Muscle layer of colon (tissue), 2 donors: ENCODE data around the gene MRPL44.

Source experiments
- H3K27ac ChIP-seq: one replicate; pipeline ENCODE4 v1.7.0; 2013; ENCODE audit warnings: low read depth, mild to moderate bottlenecking, low read length, moderate library complexity
- H3K27me3 ChIP-seq, 2 donors: one replicate each; pipeline ENCODE4 v1.7.0; 2013; ENCODE audit warnings: low read length in 2 of 2, mild to moderate bottlenecking in 2 of 2; ENCODE audit not compliant: insufficient read depth in 2 of 2, control insufficient read depth in 1 of 2
- H3K36me3 ChIP-seq: one replicate; pipeline ENCODE4 v1.7.0; 2013; ENCODE audit warnings: mild to moderate bottlenecking, low read length; ENCODE audit not compliant: insufficient read depth
- H3K4me1 ChIP-seq: one replicate; pipeline ENCODE4 v1.7.0; 2013; ENCODE audit warnings: mild to moderate bottlenecking, low read length; ENCODE audit not compliant: insufficient read depth
- H3K4me3 ChIP-seq, 2 donors: one replicate each; pipeline ENCODE4 v1.7.0; 2013; ENCODE audit warnings: low read length in 2 of 2, low read depth in 1 of 2, mild to moderate bottlenecking in 1 of 2, moderate library complexity in 1 of 2
- H3K9ac ChIP-seq: one replicate; pipeline ENCODE4 v1.7.0; 2013; ENCODE audit warnings: low read length
- H3K9me3 ChIP-seq: one replicate; pipeline ENCODE4 v1.7.0; 2013; ENCODE audit warnings: mild to moderate bottlenecking, low read length
- donor health status: abdominal sarcoma.
- donor health status: Adenocarcinoma of cecum.

Gene MRPL44

DNA sequence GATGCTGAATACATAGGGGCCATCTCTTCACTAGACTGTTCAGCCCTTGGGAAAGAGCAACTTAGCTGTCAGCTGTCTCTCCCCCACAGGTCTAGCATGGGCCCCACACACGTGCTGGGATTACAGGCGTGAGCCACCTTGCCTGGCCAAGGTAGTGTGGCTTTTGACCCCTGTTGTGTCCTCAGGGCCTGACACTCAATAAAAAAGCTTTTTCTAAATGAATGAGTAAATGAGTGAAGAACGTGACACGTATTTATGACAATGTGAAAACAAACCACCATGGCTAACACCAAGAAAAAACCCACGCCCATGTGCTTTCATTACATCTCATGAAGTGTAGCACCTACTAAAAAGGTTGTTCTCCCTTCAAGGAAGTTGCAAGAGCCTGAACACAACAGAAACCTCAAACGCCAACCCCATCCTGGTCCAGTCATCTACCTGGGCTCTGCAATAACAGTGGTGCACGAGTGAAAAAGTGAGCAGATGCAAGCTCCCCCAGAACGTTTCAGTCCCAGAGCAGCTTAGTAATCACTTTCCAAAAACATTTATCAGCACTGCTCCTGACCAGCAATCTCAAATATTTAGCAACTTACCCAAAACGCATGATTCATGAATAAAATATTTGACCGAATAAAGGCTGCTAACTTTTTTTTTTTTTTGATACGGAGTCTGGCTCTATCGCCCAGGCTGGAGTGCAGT lies 15.5 kb upstream of the MRPL44 start:
- H3K36me3 ChIP-seq = no peaks in the 10 kb centered on the region
- no peaks in the 10 kb centered on the region for H3K27me3 ChIP-seq
- H3K9ac ChIP-seq = no peak overlapping the region
- no peaks in the 10 kb centered on the region for H3K9me3 ChIP-seq
- H3K4me1 ChIP-seq = peaks cover 32% of the 10 kb centered on the region
- H3K4me3 ChIP-seq = no peak overlapping the region
- no peak overlapping the region for H3K27ac ChIP-seq

DNA sequence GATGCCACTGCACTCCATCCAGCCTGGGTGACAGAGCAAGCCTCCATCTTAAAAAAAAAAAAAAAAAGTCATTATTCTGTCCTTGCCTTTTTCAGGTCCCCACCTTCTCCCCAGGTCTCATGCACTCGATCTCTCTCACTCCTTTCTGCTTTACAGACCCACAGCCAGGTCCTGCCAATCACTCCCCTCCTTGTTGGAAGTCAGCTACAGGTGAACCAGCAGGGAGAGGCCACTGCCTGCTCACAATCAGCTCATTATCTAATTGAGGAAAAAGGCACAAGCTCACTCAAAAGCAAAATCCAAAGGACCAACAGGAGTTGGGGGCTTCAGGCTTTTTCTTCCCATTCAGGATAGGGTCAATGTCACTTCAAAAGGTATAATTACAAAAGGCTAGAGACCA lies 14.1 kb upstream of the MRPL44 start:
- no peak overlapping the region for H3K27ac ChIP-seq

DNA sequence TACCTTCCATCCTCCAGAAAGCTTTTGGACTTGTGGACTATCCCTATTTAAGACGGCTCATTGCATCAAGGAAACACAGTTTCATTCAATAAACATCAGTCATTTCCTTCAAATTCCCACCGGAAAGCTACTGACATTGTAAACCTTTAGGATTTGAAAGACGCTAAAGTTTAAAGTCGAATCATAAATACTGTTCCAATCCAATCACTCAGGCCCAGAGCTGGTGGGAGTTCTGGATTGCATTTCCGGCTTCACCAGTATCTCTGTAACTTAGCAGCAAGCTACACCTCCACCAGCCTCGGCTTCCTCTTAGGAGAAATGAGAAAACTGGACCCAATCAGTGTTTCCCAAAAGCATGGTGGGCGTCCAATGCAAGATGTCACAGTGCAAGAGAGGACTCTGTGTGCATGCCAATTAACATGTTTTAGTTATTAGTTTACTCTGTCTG lies 13.7 kb upstream of the MRPL44 start:
- H3K36me3 ChIP-seq = no peaks in the 10 kb centered on the region
- H3K27me3 ChIP-seq = no peaks in the 10 kb centered on the region
- H3K4me3 ChIP-seq = peak overlapping the region in 1 of 2 donors; percentile 78
- H3K9ac ChIP-seq = no peak overlapping the region
- H3K27ac ChIP-seq = peak overlapping the region; percentile 73
- no peaks in the 10 kb centered on the region for H3K9me3 ChIP-seq
- H3K4me1 ChIP-seq = peaks cover 14% of the 10 kb centered on the region

More for the DNA sequence above, 14.1 kb upstream of the MRPL44 start:
- Histone ChIP-seq H3K36me3 (no peaks in the 10 kb centered on the region), H3K27me3 (no peaks in the 10 kb centered on the region), H3K4me3 (peak overlapping the region in 1 of 2 donors; percentile 78), H3K4me1 (peaks cover 18% of the 10 kb centered on the region), H3K9me3 (no peaks in the 10 kb centered on the region), H3K9ac (no peak overlapping the region)

DNA sequence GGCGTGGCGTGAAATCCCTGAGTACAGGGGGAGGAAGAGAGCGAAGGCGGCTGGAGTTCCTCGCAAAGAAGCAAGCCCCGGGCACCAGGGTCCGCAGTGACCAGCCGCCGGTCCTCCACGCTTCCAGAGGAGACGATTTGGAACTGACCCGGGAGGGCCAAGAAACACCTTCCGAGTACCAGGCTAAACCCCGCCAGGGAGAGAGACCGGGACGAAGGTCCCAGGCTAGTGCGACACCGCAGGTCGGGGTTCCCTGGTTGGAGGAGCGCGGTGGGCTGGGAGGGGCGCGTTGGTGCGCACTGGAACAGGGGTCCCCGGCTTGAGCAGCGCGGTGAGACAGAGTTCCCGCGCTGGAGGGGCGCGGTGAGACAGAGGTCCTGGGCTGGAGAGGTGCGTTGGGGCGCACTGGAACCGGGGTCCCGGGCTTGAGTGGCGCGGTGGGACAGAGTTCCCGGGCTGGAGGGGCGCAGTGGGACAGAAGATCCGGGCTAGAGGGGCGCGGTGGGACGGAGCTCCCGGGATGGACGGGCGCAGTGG lies 13.0 kb upstream of the MRPL44 start:
- Histone ChIP-seq H3K9me3 (no peaks in the 10 kb centered on the region), H3K36me3 (no peaks in the 10 kb centered on the region), H3K4me1 (peaks cover 14% of the 10 kb centered on the region), H3K4me3 (peak overlapping the region; percentile 78 to 98), H3K27ac (peak overlapping the region; percentile 73), H3K27me3 (no peaks in the 10 kb centered on the region), H3K9ac (peak overlapping the region; percentile 61)

DNA sequence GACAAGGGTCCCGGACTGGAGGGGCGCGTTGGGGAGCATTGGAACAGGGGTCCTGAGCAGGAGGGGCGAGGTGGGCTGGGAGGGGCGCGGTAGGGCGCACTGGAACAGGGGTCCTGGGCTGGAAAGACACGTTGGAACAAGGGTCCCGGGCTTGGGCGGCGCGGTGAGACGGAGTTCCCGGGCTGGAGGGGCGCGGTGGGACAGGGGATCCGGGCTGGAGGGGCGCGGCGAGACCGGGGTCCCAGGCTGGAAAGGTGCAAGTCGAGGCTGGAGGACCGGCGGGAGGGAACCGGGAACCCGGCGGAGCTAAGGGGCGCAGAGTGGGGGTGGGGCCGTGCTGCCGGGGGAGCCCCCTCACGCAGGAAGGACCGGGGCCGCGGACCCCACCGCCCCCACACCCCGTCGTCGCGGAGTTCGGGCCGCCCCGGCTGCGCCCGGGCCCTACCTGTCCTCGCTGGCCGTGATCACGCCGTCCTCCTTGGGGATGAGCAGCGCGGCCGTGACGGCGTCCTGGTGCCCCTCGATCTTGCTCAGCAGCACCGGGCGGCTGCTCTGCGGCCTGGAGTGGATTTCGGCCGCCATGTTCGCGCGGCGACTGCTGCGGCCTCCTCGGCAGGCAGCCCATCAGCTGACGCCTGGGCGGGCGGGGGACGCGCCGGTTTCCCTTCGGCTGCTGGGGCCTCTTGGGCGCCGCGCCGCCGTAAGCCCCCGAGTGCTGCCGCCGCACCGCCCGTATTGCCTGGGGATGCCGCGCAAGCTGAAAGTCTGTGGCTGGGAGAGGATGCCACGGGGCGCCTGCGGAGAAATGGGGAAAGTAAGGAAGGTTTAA lies 12.3 kb upstream of the MRPL44 start, which contains the start of gene WDFY1:
WDFY1 (minus strand) TSS at position 633 of the 829 bp plus-strand sequence; CDS start at position 582, 51 bp downstream.
- no peaks in the 10 kb centered on the region for H3K27me3 ChIP-seq
- H3K9me3 ChIP-seq = no peaks in the 10 kb centered on the region

GRCh38 chr2:223945755-223946154 lies 11.5 kb upstream of the MRPL44 start:
- no peaks in the 10 kb centered on the region for H3K9me3 ChIP-seq
- no peaks in the 10 kb centered on the region for H3K36me3 ChIP-seq
- no peak overlapping the region for H3K9ac ChIP-seq
- H3K4me1 ChIP-seq = peaks cover 14% of the 10 kb centered on the region
- peak overlapping the region in 1 of 2 donors; percentile 78 for H3K4me3 ChIP-seq
- no peaks in the 10 kb centered on the region for H3K27me3 ChIP-seq
- H3K27ac ChIP-seq = no peak overlapping the region

More for the DNA sequence above, 12.3 kb upstream of the MRPL44 start, which contains the start of gene WDFY1:
- Histone ChIP-seq H3K27ac (peak within 1 kb of the TSS; percentile 73), H3K4me3 (peak within 1 kb of the TSS; percentile 78 to 98), H3K9ac (peak within 1 kb of the TSS; percentile 61), H3K4me1 (peaks cover 14% of the 10 kb centered on the region), H3K36me3 (no peaks in the 10 kb centered on the region)

GRCh38 chr2:223947711-223948205 lies 9.5 kb upstream of the MRPL44 start:
- no peak overlapping the region for H3K4me3 ChIP-seq
- no peak overlapping the region for H3K9ac ChIP-seq
- H3K9me3 ChIP-seq = no peaks in the 10 kb centered on the region
- H3K36me3 ChIP-seq = no peaks in the 10 kb centered on the region
- peaks cover 14% of the 10 kb centered on the region for H3K4me1 ChIP-seq
- no peak overlapping the region for H3K27ac ChIP-seq
- no peaks in the 10 kb centered on the region for H3K27me3 ChIP-seq

- peaks cover 6% of the 10 kb centered on the region for H3K4me1 ChIP-seq
- H3K36me3 ChIP-seq = no peaks in the 10 kb centered on the region
- no peak overlapping the region for H3K4me3 ChIP-seq
- no peak overlapping the region for H3K9ac ChIP-seq
- H3K27me3 ChIP-seq = no peaks in the 10 kb centered on the region
- H3K9me3 ChIP-seq = no peaks in the 10 kb centered on the region
- no peak overlapping the region for H3K27ac ChIP-seq
Measured at GRCh38 chr2:223949241-223949840, 7.9 kb upstream of the MRPL44 start.

- Histone ChIP-seq H3K27me3 (no peaks in the 10 kb centered on the region), H3K36me3 (no peaks in the 10 kb centered on the region), H3K4me1 (peaks cover 2% of the 10 kb centered on the region), H3K9ac (no peak overlapping the region), H3K27ac (no peak overlapping the region), H3K4me3 (no peak overlapping the region), H3K9me3 (no peaks in the 10 kb centered on the region)
Measured at GRCh38 chr2:223950448-223951347, 6.6 kb upstream of the MRPL44 start.

DNA sequence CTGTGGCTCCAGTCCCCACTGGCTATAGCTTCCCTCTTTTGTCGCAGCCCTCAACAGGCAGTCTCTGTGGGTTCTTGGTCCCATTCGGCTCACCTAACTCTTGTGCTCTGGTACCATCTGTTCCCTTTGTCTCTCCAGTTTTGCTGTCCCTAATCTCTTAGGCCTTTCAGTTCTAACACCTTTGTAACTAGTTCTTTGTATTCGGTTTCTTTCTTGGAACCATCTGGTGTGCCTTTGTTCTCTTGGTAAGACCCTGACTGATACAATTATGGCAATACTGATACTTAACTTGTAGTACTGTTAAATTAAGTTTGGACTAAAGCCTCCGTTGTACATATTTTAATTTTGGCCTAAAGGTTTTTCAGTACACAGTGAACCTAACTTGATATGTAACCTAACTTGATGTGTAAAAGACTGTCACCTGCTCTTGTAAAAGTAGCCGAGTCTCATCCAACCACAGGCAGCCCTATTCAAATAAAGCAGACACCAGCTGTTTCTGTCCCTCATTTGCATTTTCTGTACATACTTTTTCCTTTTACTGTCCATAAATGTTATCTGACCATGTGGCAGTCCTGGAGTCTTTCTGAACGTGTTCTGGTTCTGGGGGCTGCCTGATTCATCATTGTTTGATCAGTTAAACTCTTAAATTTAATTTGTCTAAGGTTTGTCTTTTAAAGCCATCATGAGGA lies 4.8 kb upstream of the MRPL44 start:
- Histone ChIP-seq H3K4me1 (peaks cover 7% of the 10 kb centered on the region), H3K4me3 (no peak overlapping the region), H3K9me3 (no peaks in the 10 kb centered on the region), H3K9ac (no peak overlapping the region), H3K36me3 (no peaks in the 10 kb centered on the region), H3K27me3 (no peaks in the 10 kb centered on the region), H3K27ac (no peak overlapping the region)
